ENCODE results near the gene BLOC1S5.

DNA sequence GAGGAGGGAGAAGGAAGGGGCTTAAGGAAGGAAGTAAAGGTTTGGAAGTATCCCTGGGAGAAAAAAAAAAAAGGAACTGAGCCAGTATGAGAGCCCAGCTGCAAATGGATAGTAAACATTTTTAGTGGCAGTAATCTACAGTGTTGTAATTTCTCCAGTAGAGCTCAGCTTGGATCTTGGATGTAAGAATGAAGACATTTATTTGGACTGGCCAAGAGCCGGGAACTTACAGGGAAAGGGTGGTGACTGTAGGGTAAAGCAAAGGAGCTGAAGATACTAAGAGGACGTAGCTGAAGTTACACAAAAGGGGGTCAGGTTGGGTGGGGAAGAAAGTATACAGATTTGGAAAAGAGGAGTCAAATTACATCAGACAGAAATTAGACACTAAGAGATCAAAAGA is 24.7 kb upstream of the BLOC1S5 start:
- TF ChIP-seq, protein P1, sequence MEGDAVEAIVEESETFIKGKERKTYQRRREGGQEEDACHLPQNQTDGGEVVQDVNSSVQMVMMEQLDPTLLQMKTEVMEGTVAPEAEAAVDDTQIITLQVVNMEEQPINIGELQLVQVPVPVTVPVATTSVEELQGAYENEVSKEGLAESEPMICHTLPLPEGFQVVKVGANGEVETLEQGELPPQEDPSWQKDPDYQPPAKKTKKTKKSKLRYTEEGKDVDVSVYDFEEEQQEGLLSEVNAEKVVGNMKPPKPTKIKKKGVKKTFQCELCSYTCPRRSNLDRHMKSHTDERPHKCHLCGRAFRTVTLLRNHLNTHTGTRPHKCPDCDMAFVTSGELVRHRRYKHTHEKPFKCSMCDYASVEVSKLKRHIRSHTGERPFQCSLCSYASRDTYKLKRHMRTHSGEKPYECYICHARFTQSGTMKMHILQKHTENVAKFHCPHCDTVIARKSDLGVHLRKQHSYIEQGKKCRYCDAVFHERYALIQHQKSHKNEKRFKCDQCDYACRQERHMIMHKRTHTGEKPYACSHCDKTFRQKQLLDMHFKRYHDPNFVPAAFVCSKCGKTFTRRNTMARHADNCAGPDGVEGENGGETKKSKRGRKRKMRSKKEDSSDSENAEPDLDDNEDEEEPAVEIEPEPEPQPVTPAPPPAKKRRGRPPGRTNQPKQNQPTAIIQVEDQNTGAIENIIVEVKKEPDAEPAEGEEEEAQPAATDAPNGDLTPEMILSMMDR (IDR thresholded peaks at IDR 0.05): no peak
- no peak for TF ChIP-seq POLR2A (IDR thresholded peaks at IDR 0.05)

Data from tibial nerve (tissue), 3 donors.